H9 (cell line): ENCODE data around the gene KRT6B. TPM values are rescaled to one million over a fixed set of nuclear protein-coding genes. Genes with fewer than 3 reads are reported as not detected.
"Not testable (repeated sequence)": the region's sequence is repeated elsewhere in the genome, so short reads cannot be mapped to it uniquely, and the experiment has no call there.

ENCODE experiments used
- DNase-seq: peaks from one replicate; pipeline ENCODE4 v3.0.0-alpha.2; 2017
- H2AFZ ChIP-seq: one replicate; pipeline ENCODE4 v1.6.1; 2013; ENCODE audit warnings: mild to moderate bottlenecking, low read length, control low read depth, moderate library complexity
- H2AK5ac ChIP-seq: 2 replicates; pipeline ENCODE4 v1.6.1; 2013; ENCODE audit warnings: low read length, control low read depth, mixed read lengths; ENCODE audit not compliant: insufficient read length
- H2BK120ac ChIP-seq: one replicate; pipeline ENCODE4 v1.6.1; 2013; ENCODE audit warnings: low read depth, mild to moderate bottlenecking, low read length, control low read depth, inconsistent platforms; ENCODE audit not compliant: poor library complexity, severe bottlenecking
- H2BK12ac ChIP-seq: 2 replicates; pipeline ENCODE4 v1.6.1; 2013; ENCODE audit warnings: low read length, control low read depth, mixed read lengths, low read depth; ENCODE audit not compliant: insufficient read length
- H2BK15ac ChIP-seq: 2 replicates; pipeline ENCODE4 v1.6.1; 2013; ENCODE audit warnings: low read depth, low read length, control low read depth
- H2BK20ac ChIP-seq: one replicate; pipeline ENCODE4 v1.6.1; 2013; ENCODE audit warnings: low read depth, mild to moderate bottlenecking, low read length, control low read depth, inconsistent platforms; ENCODE audit not compliant: poor library complexity, severe bottlenecking
- H2BK5ac ChIP-seq: 2 replicates; pipeline ENCODE4 v1.6.1; 2013; ENCODE audit warnings: low read length, control low read depth, mixed read lengths; ENCODE audit not compliant: insufficient read length
- H3K14ac ChIP-seq: 2 replicates; pipeline ENCODE4 v1.6.1; 2013; ENCODE audit warnings: low read length, control low read depth; ENCODE audit not compliant: insufficient read depth
- H3K18ac ChIP-seq: 2 replicates; pipeline ENCODE4 v1.6.1; 2013; ENCODE audit warnings: low read depth, mild to moderate bottlenecking, mixed read lengths, low read length, control low read depth; ENCODE audit not compliant: insufficient read length
- H3K23ac ChIP-seq: 2 replicates; pipeline ENCODE4 v1.6.1; 2013; ENCODE audit warnings: low read length, control low read depth, mixed read lengths, low read depth; ENCODE audit not compliant: insufficient read length
- H3K23me2 ChIP-seq: 2 replicates; pipeline ENCODE4 v1.6.1; 2013; ENCODE audit warnings: low read depth, mild to moderate bottlenecking, mixed read lengths, low read length, control low read depth; ENCODE audit not compliant: insufficient read length, poor library complexity, severe bottlenecking
- H3K27ac ChIP-seq: 2 replicates; pipeline ENCODE4 v1.5.1; 2013; ENCODE audit warnings: low read length, control low read depth, mixed read lengths, low read depth; ENCODE audit not compliant: insufficient read length
- H3K27me3 ChIP-seq: 2 replicates; pipeline ENCODE4 v1.6.1; 2013; ENCODE audit warnings: low read length, control low read depth, inconsistent platforms; ENCODE audit not compliant: insufficient read depth
- H3K4ac ChIP-seq: 2 replicates; pipeline ENCODE4 v1.6.1; 2013; ENCODE audit warnings: low read depth, mild to moderate bottlenecking, control low read depth, inconsistent platforms, low read length, moderate library complexity
- H3K4me1 ChIP-seq: 2 replicates; pipeline ENCODE4 v1.6.1; 2013; ENCODE audit warnings: low read length, control low read depth, inconsistent platforms; ENCODE audit not compliant: insufficient read depth
- H3K4me2 ChIP-seq: 2 replicates; pipeline ENCODE4 v1.6.1; 2013; ENCODE audit warnings: low read length, control low read depth, mixed read lengths; ENCODE audit not compliant: insufficient read length, insufficient read depth
- H3K56ac ChIP-seq: 2 replicates; pipeline ENCODE4 v1.6.1; 2013; ENCODE audit warnings: low read depth, mild to moderate bottlenecking, mixed read lengths, low read length, control low read depth; ENCODE audit not compliant: insufficient read length
- H3K79me1 ChIP-seq: 2 replicates; pipeline ENCODE4 v1.6.1; 2013; ENCODE audit warnings: low read depth, mild to moderate bottlenecking, moderate library complexity, low read length, control low read depth, inconsistent platforms; ENCODE audit not compliant: insufficient read depth, poor library complexity, severe bottlenecking
- H3K79me2 ChIP-seq: 2 replicates; pipeline ENCODE4 v1.6.1; 2013; ENCODE audit warnings: low read length, control low read depth, inconsistent platforms; ENCODE audit not compliant: insufficient read depth
- H3K9ac ChIP-seq: 2 replicates; pipeline ENCODE4 v1.6.1; 2013; ENCODE audit warnings: low read length, control low read depth, mixed read lengths; ENCODE audit not compliant: insufficient read length; ENCODE audit errors: extremely low read depth
- H3K9me3 ChIP-seq: one replicate; pipeline ENCODE4 v1.6.1; 2013; ENCODE audit warnings: low read depth, low read length, inconsistent platforms; ENCODE audit not compliant: control insufficient read depth
- H3T11ph ChIP-seq: one replicate; pipeline ENCODE4 v1.6.1; 2013; ENCODE audit warnings: mild to moderate bottlenecking, low read length, control low read depth, inconsistent platforms
- H4K20me1 ChIP-seq: one replicate; pipeline ENCODE4 v1.6.1; 2013; ENCODE audit not compliant: control insufficient read depth, insufficient read length, insufficient read depth
- H4K5ac ChIP-seq: 2 replicates; pipeline ENCODE4 v1.6.1; 2013; ENCODE audit warnings: low read depth, mild to moderate bottlenecking, mixed read lengths, low read length, control low read depth; ENCODE audit not compliant: insufficient read length
- H4K8ac ChIP-seq: replicated peaks from 2 replicates; pipeline ENCODE4 v1.6.1; 2013; ENCODE audit warnings: low read length, control low read depth, mixed read lengths, low read depth; ENCODE audit not compliant: insufficient read length
- H4K91ac ChIP-seq: 2 replicates; pipeline ENCODE4 v1.6.1; 2013; ENCODE audit warnings: low read depth, mild to moderate bottlenecking, moderate library complexity, mixed read lengths, low read length, control low read depth; ENCODE audit not compliant: insufficient read length
- H3K27ac Mint-ChIP-seq, 3 experiments: 2 replicates in 2 of 3; 3 replicates in 1 of 3; pipeline ENCODE4 v1.8.0; 2020 to 2021; ENCODE audit warnings: mixed read lengths in 3 of 3, mild to moderate bottlenecking in 1 of 3, moderate library complexity in 1 of 3
- H3K27me3 Mint-ChIP-seq: 2 replicates; pipeline ENCODE4 v1.8.0; 2021; ENCODE audit warnings: low read depth, mild to moderate bottlenecking, moderate library complexity, mixed read lengths
- H3K36me3 Mint-ChIP-seq, 3 experiments: 2 replicates in 2 of 3; 3 replicates in 1 of 3; pipeline ENCODE4 v1.8.0; 2020 to 2021; ENCODE audit warnings: low read depth in 3 of 3, mixed read lengths in 3 of 3; ENCODE audit not compliant: insufficient read depth in 1 of 3
- H3K4me1 Mint-ChIP-seq, 2 experiments: 2 replicates each; pipeline ENCODE4 v1.8.0; 2020; ENCODE audit warnings: mixed read lengths in 2 of 2
- H3K4me3 Mint-ChIP-seq, 2 experiments: 2 replicates in 1 of 2; 3 replicates in 1 of 2; pipeline ENCODE4 v1.8.0; 2020 to 2021; ENCODE audit warnings: mild to moderate bottlenecking in 2 of 2, mixed read lengths in 2 of 2, moderate library complexity in 1 of 2
- H3K9me3 Mint-ChIP-seq, 2 experiments: 2 replicates in 1 of 2; 3 replicates in 1 of 2; pipeline ENCODE4 v1.8.0; 2020; ENCODE audit warnings: mild to moderate bottlenecking in 2 of 2, mixed read lengths in 2 of 2, moderate library complexity in 1 of 2
- CTCF ChIP-seq: fragments of 200-600 bp; sonication (generic); conservative IDR thresholded peaks from 3 replicates; pipeline ENCODE4 v1.8.0; 2021; ENCODE audit warnings: antibody characterized with exemption, mild to moderate bottlenecking
- WGBS: extraction: QIAGEN DNeasy Blood & Tissue Kit; methylation state at CpG from one replicate; pipeline ENCODE4 v1.1.7; 2013; ENCODE audit warnings: missing lambda C conversion rate, low lambda C conversion rate, mixed read lengths; ENCODE audit not compliant: insufficient read length; ENCODE audit errors: extremely low coverage; 5-methylcytosine and 5-hydroxymethylcytosine counted together
- total RNA-seq: library from RNA; stranded (reverse); gene quantifications from 2 replicates; pipeline ENCODE4 v1.2.1, GENCODE V29; 2021

Gene KRT6B
- total RNA-seq, 1 experiment from 2014 or later: not detected

GRCh38 chr12:52493172-52493571, 41.2 kb upstream of the KRT6B start, which contains the start of gene KRT6A:
Gene KRT6A, minus strand, starts transcription at chr12:52493257. Its CDS starts 69 bp downstream, at chr12:52493188.
- Histone ChIP-seq H2BK15ac (no peak within 1 kb of the TSS), H3K79me2 (no peaks in the 10 kb centered on the region)

DNA sequence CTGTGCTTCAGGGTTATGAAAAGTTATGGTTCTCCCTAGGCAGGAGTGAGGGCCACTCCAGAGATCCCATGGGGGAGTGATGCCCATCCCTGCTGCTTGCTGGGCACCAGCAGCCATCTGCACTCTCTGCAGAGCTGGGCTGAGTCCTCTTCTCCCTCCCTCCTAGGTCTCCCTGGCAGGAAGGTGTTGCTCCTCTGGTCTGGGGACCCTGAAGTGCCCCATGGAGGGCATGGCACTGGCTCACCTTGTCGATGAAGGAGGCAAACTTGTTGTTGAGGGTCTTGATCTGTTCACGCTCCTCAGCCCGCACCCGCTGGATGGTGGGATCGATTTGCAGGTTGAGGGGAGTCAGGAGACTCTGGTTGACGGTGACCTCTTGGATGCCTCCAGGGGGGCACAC, 40.5 kb upstream of the KRT6B start:
- no CpG with 5 or more reads among the region's 6 CpGs for WGBS
- not testable (repeated sequence) for H2BK5ac ChIP-seq, H4K91ac ChIP-seq, H2BK120ac ChIP-seq, H3K4me1 ChIP-seq, H3K79me2 ChIP-seq, H2BK15ac ChIP-seq, H3K9me3 ChIP-seq, H3K36me3 Mint-ChIP-seq, H3K18ac ChIP-seq, H3K23me2 ChIP-seq, H3K79me1 ChIP-seq, H2AFZ ChIP-seq, H3T11ph ChIP-seq, H3K4me3 Mint-ChIP-seq, H4K20me1 ChIP-seq, H3K27me3 ChIP-seq, H3K4me2 ChIP-seq, H3K56ac ChIP-seq, H3K27ac ChIP-seq, H2BK20ac ChIP-seq, H2AK5ac ChIP-seq, H4K8ac ChIP-seq, H2BK12ac ChIP-seq, H4K5ac ChIP-seq, H3K4ac ChIP-seq, H3K23ac ChIP-seq, DNase-seq, H3K14ac ChIP-seq, H3K9ac ChIP-seq
- Mint-ChIP-seq H3K27me3 (peaks cover 29% of the 10 kb centered on the region), H3K9me3 (peaks cover 2 to 11% of the 10 kb centered on the region in 2 experiments), H3K4me1 (peaks cover 27 to 30% of the 10 kb centered on the region in 2 experiments), H3K27ac (peak overlapping the region in 1 of 3 experiments; percentile 65; a peak in 1 of 7 replicates)

More at GRCh38 chr12:52493172-52493571, 41.2 kb upstream of the KRT6B start, which contains the start of gene KRT6A:
- H3K79me1 ChIP-seq: no peaks in the 10 kb centered on the region
- no peaks in the 10 kb centered on the region for H4K20me1 ChIP-seq
- no peak within 1 kb of the TSS for H2AFZ ChIP-seq
- no peak within 1 kb of the TSS for H4K5ac ChIP-seq
- no peak within 1 kb of the TSS for H3K18ac ChIP-seq
- no peak within 1 kb of the TSS for H2BK5ac ChIP-seq
- H3K9me3 ChIP-seq: no peaks in the 10 kb centered on the region
- H2BK12ac ChIP-seq: no peak within 1 kb of the TSS
- no peak within 1 kb of the TSS for H3K14ac ChIP-seq
- no peak within 1 kb of the TSS for H3K9ac ChIP-seq
- no peak within 1 kb of the TSS for H2AK5ac ChIP-seq
- H3K4ac ChIP-seq: no peak within 1 kb of the TSS
- peak within 1 kb of the TSS in 1 of 3 experiments; percentile 65; a peak in 1 of 7 replicates for H3K27ac Mint-ChIP-seq
- H3K4me1 Mint-ChIP-seq: peaks cover 28 to 33% of the 10 kb centered on the region in 2 experiments
- peaks cover 3 to 11% of the 10 kb centered on the region in 2 experiments for H3K9me3 Mint-ChIP-seq
- no CpG with 5 or more reads among the region's 2 CpGs for WGBS
- H3K56ac ChIP-seq: no peak within 1 kb of the TSS
- H3K23ac ChIP-seq: no peak within 1 kb of the TSS
- no peak within 1 kb of the TSS for H2BK120ac ChIP-seq
- no peak within 1 kb of the TSS for H2BK20ac ChIP-seq
- H3K36me3 Mint-ChIP-seq: no peaks in the 10 kb centered on the region; a peak in 2 of 7 replicates
- no peaks in the 10 kb centered on the region for H3K23me2 ChIP-seq
- H4K91ac ChIP-seq: no peak within 1 kb of the TSS
- no peak within 1 kb of the TSS for H3K27ac ChIP-seq
- H3K4me3 Mint-ChIP-seq: no peak within 1 kb of the TSS; a peak in 1 of 5 replicates
- H3T11ph ChIP-seq: no peak within 1 kb of the TSS
- peaks cover 29% of the 10 kb centered on the region for H3K27me3 Mint-ChIP-seq
- H3K4me2 ChIP-seq: no peak within 1 kb of the TSS
- no peak for TF ChIP-seq CTCF
- H4K8ac ChIP-seq: no peak within 1 kb of the TSS
- no peak for DNase-seq
- H3K4me1 ChIP-seq: peaks cover 6% of the 10 kb centered on the region; the same call in 1 of the 2 replicates
- no peaks in the 10 kb centered on the region for H3K27me3 ChIP-seq
